WTC11 (cell line): ENCODE measurements around the gene SP140L. TPM values are rescaled to one million over a fixed set of nuclear protein-coding genes. Genes with fewer than 3 reads are reported as not detected.

Source experiments
- CDX4 ChIP-seq: fragments of 250-450 bp; sonication (Bioruptor Pico); IDR thresholded peaks from 2 replicates; pipeline ENCODE4 v1.9.0; 2021; ENCODE audit warnings: moderate library complexity, mild to moderate bottlenecking, inconsistent platforms, borderline replicate concordance
- CREM ChIP-seq: sonication (generic); formaldehyde crosslinking; IDR thresholded peaks from 2 replicates; pipeline ENCODE4 v1.8.1; 2022; ENCODE audit warnings: mild to moderate bottlenecking, missing genetic modification reagents, moderate library complexity
- E2F1 ChIP-seq: sonication (generic); formaldehyde crosslinking; IDR thresholded peaks from 2 replicates; pipeline ENCODE4 v1.8.0; 2022; ENCODE audit warnings: mild to moderate bottlenecking, missing genetic modification reagents
- E2F5 ChIP-seq: sonication (generic); formaldehyde crosslinking; IDR thresholded peaks from 2 replicates; pipeline ENCODE4 v1.8.1; 2022; ENCODE audit warnings: mild to moderate bottlenecking, moderate library complexity, missing genetic modification reagents
- GRHL2 ChIP-seq: fragments of 250-450 bp; sonication (Bioruptor Pico); IDR thresholded peaks from 2 replicates; pipeline ENCODE4 v1.8.0; 2022; ENCODE audit warnings: mild to moderate bottlenecking, moderate library complexity; ENCODE audit not compliant: insufficient replicate concordance, severe bottlenecking
- IRF2 ChIP-seq: sonication (generic); formaldehyde crosslinking; IDR thresholded peaks from 2 replicates; pipeline ENCODE4 v1.8.0; 2022; ENCODE audit warnings: low read depth, missing genetic modification reagents, borderline replicate concordance
- MLX ChIP-seq: sonication (generic); formaldehyde crosslinking; IDR thresholded peaks from 2 replicates; pipeline ENCODE4 v1.8.1; 2023; ENCODE audit warnings: mild to moderate bottlenecking, missing genetic modification reagents, moderate library complexity
- MXD4 ChIP-seq: fragments of 250-450 bp; sonication (Bioruptor Pico); IDR thresholded peaks from 2 replicates; pipeline ENCODE4 v1.8.0; 2021; ENCODE audit warnings: mild to moderate bottlenecking, moderate library complexity, borderline replicate concordance
- NFE2L1 ChIP-seq: sonication (generic); formaldehyde crosslinking; IDR thresholded peaks from 2 replicates; pipeline ENCODE4 v1.8.1; 2023; ENCODE audit warnings: missing genetic modification reagents
- NR2C2 ChIP-seq: sonication (generic); formaldehyde crosslinking; IDR thresholded peaks from 2 replicates; pipeline ENCODE4 v1.8.0; 2022; ENCODE audit warnings: mild to moderate bottlenecking, missing genetic modification reagents
- STAT6 ChIP-seq: sonication (generic); formaldehyde crosslinking; conservative IDR thresholded peaks from 2 replicates; pipeline ENCODE4 v1.8.1; 2023; ENCODE audit warnings: mild to moderate bottlenecking, low read depth, missing genetic modification reagents, moderate library complexity
- ZBTB43 ChIP-seq: sonication (generic); formaldehyde crosslinking; IDR thresholded peaks from 2 replicates; pipeline ENCODE4 v1.8.1; 2023; ENCODE audit warnings: mild to moderate bottlenecking, missing genetic modification reagents
- ZMAT4 ChIP-seq: fragments of 250-450 bp; sonication (Bioruptor Pico); IDR thresholded peaks from 2 replicates; pipeline ENCODE4 v1.9.0; 2021; ENCODE audit warnings: mild to moderate bottlenecking
- ZNF232 ChIP-seq: sonication (generic); formaldehyde crosslinking; IDR thresholded peaks from 2 replicates; pipeline ENCODE4 v1.8.0; 2022; ENCODE audit warnings: mild to moderate bottlenecking, missing genetic modification reagents
- ZNF281 ChIP-seq: sonication (generic); formaldehyde crosslinking; IDR thresholded peaks from 2 replicates; pipeline ENCODE4 v1.8.0; 2023; ENCODE audit warnings: mild to moderate bottlenecking, missing genetic modification reagents
- ZNF671 ChIP-seq: fragments of 250-450 bp; sonication (Bioruptor Pico); IDR thresholded peaks from 2 replicates; pipeline ENCODE4 v1.8.0; 2021; ENCODE audit warnings: mild to moderate bottlenecking
- total RNA-seq: library from RNA; stranded (reverse); gene quantifications from 3 replicates; pipeline ENCODE4 v1.2.3, GENCODE V29; 2021

SP140L gene
- total RNA-seq, 1 experiment from 2014 or later, result 3.2 TPM

- TF ChIP-seq ZNF281 (CRISPR knock-in tag) (no peak), IRF2 (no peak), ZNF671 (CRISPR knock-in tag) (no peak), STAT6 (no peak), CDX4 (CRISPR knock-in tag) (no peak), MXD4 (CRISPR knock-in tag) (no peak), E2F1 (CRISPR knock-in tag) (no peak), ZBTB43 (CRISPR knock-in tag) (no peak), GRHL2 (CRISPR knock-in tag) (no peak), CREM (CRISPR knock-in tag) (no peak), E2F5 (CRISPR knock-in tag) (no peak), ZNF232 (no peak), NFE2L1 (CRISPR knock-in tag) (no peak), ZMAT4 (CRISPR knock-in tag) (no peak), NR2C2 (CRISPR knock-in tag) (no peak), MLX (CRISPR knock-in tag) (no peak)
- TF ChIP-seq, all 79 proteins: peak for 9
Observed at GRCh38 chr2:230411570-230412370, 84.8 kb downstream of the SP140L start (continued).
